GM19397 (cell line): ENCODE measurements around the gene MPP3.
"Not testable (repeated sequence)": the region's sequence is repeated elsewhere in the genome, so short reads cannot be mapped to it uniquely, and the experiment has no call there.

Experiments used
- ATAC-seq: cut with Tn5 transposase; IDR thresholded peaks from one replicate; pipeline ENCODE4 v1.9.1; 2021; ENCODE audit warnings: mild to moderate bottlenecking, moderate library complexity; ENCODE audit not compliant: unreplicated experiment

Gene MPP3

GRCh38 chr17:43832976-43833829, at the start of gene MPP3:
TSS of gene MPP3 (minus strand) at chr17:43833146. CDS start at chr17:43831906, 1,240 bp downstream.
- no peak for ATAC-seq

GRCh38 chr17:43881758-43882505, 49.0 kb upstream of the MPP3 start:
- ATAC-seq, result no peak

GRCh38 chr17:43881181-43881580, 48.2 kb upstream of the MPP3 start:
- no peak for ATAC-seq

GRCh38 chr17:43880420-43880991, 47.6 kb upstream of the MPP3 start:
- no peak for ATAC-seq

- ATAC-seq, result no peak
Measured at GRCh38 chr17:43879723-43880419, 46.9 kb upstream of the MPP3 start.

GRCh38 chr17:43878260-43879175, 45.6 kb upstream of the MPP3 start:
- no peak for ATAC-seq

GRCh38 chr17:43877451-43878155, 44.7 kb upstream of the MPP3 start:
- ATAC-seq, result no peak

- no peak for ATAC-seq
Measured at GRCh38 chr17:43877031-43877430, 44.1 kb upstream of the MPP3 start.

- no peak for ATAC-seq
Measured at GRCh38 chr17:43875476-43876147, 42.7 kb upstream of the MPP3 start.

GRCh38 chr17:43874293-43874692, 41.3 kb upstream of the MPP3 start:
- no peak for ATAC-seq

GRCh38 chr17:43873815-43874214, 40.9 kb upstream of the MPP3 start:
- no peak for ATAC-seq

- ATAC-seq, result no peak
Measured at GRCh38 chr17:43873091-43873490, 40.1 kb upstream of the MPP3 start.

GRCh38 chr17:43871946-43872690, 39.2 kb upstream of the MPP3 start:
- ATAC-seq, result no peak

- not testable (repeated sequence) for ATAC-seq
Measured at GRCh38 chr17:43869031-43869430, 36.1 kb upstream of the MPP3 start.

- ATAC-seq, result no peak
Measured at GRCh38 chr17:43868226-43868994, 35.5 kb upstream of the MPP3 start.

- no peak for ATAC-seq
Measured at GRCh38 chr17:43864161-43864984, 31.4 kb upstream of the MPP3 start.

GRCh38 chr17:43861960-43862359, 29.0 kb upstream of the MPP3 start:
- ATAC-seq, result no peak
